COLO668 (cell line): Measurements from ENCODE around the gene SH2D2A.

ENCODE experiments used
- DNase-seq: peaks from one replicate; lab custom pipeline; 2025; ENCODE audit not compliant: unreplicated experiment; lab: John Stamatoyannopoulos, UW

The SH2D2A gene

GRCh38 chr1:156816561-156817328 lies at the start of gene SH2D2A:
Gene SH2D2A, minus strand, starts transcription at chr1:156816848. Its CDS starts 140 bp downstream, at chr1:156816708.
- no peak for DNase-seq

- no peak for DNase-seq
These were observed 49.2 kb upstream of the SH2D2A start for GRCh38 chr1:156865865-156866248.

- no peak for DNase-seq
These were observed 48.6 kb upstream of the SH2D2A start for GRCh38 chr1:156865258-156865657.

GRCh38 chr1:156864796-156865195 lies 48.1 kb upstream of the SH2D2A start:
- no peak for DNase-seq

- DNase-seq = no peak
These were observed 47.0 kb upstream of the SH2D2A start for GRCh38 chr1:156863631-156864030.

GRCh38 chr1:156862997-156863599 lies 46.5 kb upstream of the SH2D2A start:
- DNase-seq = no peak

GRCh38 chr1:156862584-156862983 lies 45.9 kb upstream of the SH2D2A start:
- DNase-seq = no peak

GRCh38 chr1:156860628-156861423 lies 44.2 kb upstream of the SH2D2A start, which contains the start of gene NTRK1:
Gene NTRK1, plus strand, starts transcription at chr1:156860865. Its CDS starts 70 bp downstream, at chr1:156860935.
- peak; percentile 80 for DNase-seq

- DNase-seq = peak; percentile 62
These were observed 43.5 kb upstream of the SH2D2A start for GRCh38 chr1:156860113-156860627.

GRCh38 chr1:156859523-156860112 lies 43.0 kb upstream of the SH2D2A start:
- peak; percentile 53 for DNase-seq

- no peak for DNase-seq
These were observed 42.4 kb upstream of the SH2D2A start, which contains the start of gene INSRR for GRCh38 chr1:156858959-156859522. Gene INSRR, minus strand, starts transcription at chr1:156859117. Its CDS starts 496 bp downstream, at chr1:156858621.

- no peak for DNase-seq
These were observed 41.9 kb upstream of the SH2D2A start for GRCh38 chr1:156858555-156858956.

- no peak for DNase-seq
These were observed 40.9 kb upstream of the SH2D2A start for GRCh38 chr1:156857532-156857931.

- DNase-seq = no peak
These were observed 39.7 kb upstream of the SH2D2A start for GRCh38 chr1:156856282-156856785.

- DNase-seq = no peak
These were observed 38.0 kb upstream of the SH2D2A start for GRCh38 chr1:156854634-156855033.

- no peak for DNase-seq
These were observed 37.1 kb upstream of the SH2D2A start for GRCh38 chr1:156853761-156854160.

GRCh38 chr1:156852418-156852874 lies 35.8 kb upstream of the SH2D2A start:
- DNase-seq = peak; percentile 99

- peak; percentile 40 for DNase-seq
These were observed 35.2 kb upstream of the SH2D2A start for GRCh38 chr1:156851779-156852417.

- no peak for DNase-seq
These were observed 32.5 kb upstream of the SH2D2A start for GRCh38 chr1:156849151-156849496.
